ENCODE measurements around the gene SLC9A7.

- TF ChIP-seq POLR2A (IDR thresholded peaks at IDR 0.05; ENCODE audit: low read depth, low read length), result no peak
- no peak for TF ChIP-seq POLR2AphosphoS5 (IDR thresholded peaks at IDR 0.05; ENCODE audit: low read depth, low read length)
- TF ChIP-seq TAF1 (IDR thresholded peaks at IDR 0.05; ENCODE audit: low read depth, low read length), result no peak
Observed at GRCh38 chrX:46676399-46677356, 82.2 kb downstream of the SLC9A7 start.

Measured in GM12891 (cell line).